MM.1S (cell line): ENCODE measurements around the gene PARPBP.

Source experiments
- DNase-seq: peaks from one replicate; pipeline ENCODE4 v3.0.0-alpha.2; 2015
- H2AFZ ChIP-seq: fragments of 300-600 bp; sonication (generic); 2 replicates; pipeline ENCODE4 v1.6.0; 2016; ENCODE audit warnings: antibody characterized with exemption, low read length
- H3F3A ChIP-seq: fragments of 300-600 bp; sonication (generic); 2 replicates; pipeline ENCODE4 v1.6.1; 2016; ENCODE audit warnings: mild to moderate bottlenecking, antibody characterized with exemption, low read length, moderate library complexity, mixed read lengths; ENCODE audit not compliant: insufficient read depth
- H3K27ac ChIP-seq: fragments of 300-600 bp; sonication (generic); 2 replicates; pipeline ENCODE4 v1.5.1; 2016; ENCODE audit warnings: mild to moderate bottlenecking, low read length
- H3K27me3 ChIP-seq: fragments of 300-600 bp; sonication (generic); replicated peaks from 2 replicates; pipeline ENCODE4 v1.6.0; 2016; ENCODE audit warnings: low read length; ENCODE audit not compliant: insufficient read depth
- H3K36me3 ChIP-seq: fragments of 300-600 bp; sonication (generic); replicated peaks from 2 replicates; pipeline ENCODE4 v1.6.1; 2016; ENCODE audit warnings: mild to moderate bottlenecking, low read length, mixed read lengths; ENCODE audit not compliant: insufficient read depth
- H3K4me1 ChIP-seq: fragments of 300-600 bp; sonication (generic); 2 replicates; pipeline ENCODE4 v1.6.1; 2016; ENCODE audit warnings: low read length, mixed read lengths
- H3K4me2 ChIP-seq: fragments of 300-600 bp; sonication (generic); 2 replicates; pipeline ENCODE4 v1.6.0; 2016; ENCODE audit warnings: low read depth, low read length
- H3K4me3 ChIP-seq: fragments of 300-600 bp; sonication (generic); 2 replicates; pipeline ENCODE4 v1.5.1; 2016; ENCODE audit warnings: low read length, mixed read lengths
- H3K79me2 ChIP-seq: fragments of 300-600 bp; sonication (generic); 2 replicates; pipeline ENCODE4 v1.6.1; 2016; ENCODE audit warnings: mixed run types, low read length, mixed read lengths
- H3K9ac ChIP-seq: fragments of 300-600 bp; sonication (generic); 2 replicates; pipeline ENCODE4 v1.6.1; 2016; ENCODE audit warnings: low read length, mixed read lengths
- H3K9me2 ChIP-seq: fragments of 300-600 bp; sonication (generic); replicated peaks from 2 replicates; pipeline ENCODE4 v1.6.1; 2016; ENCODE audit warnings: mild to moderate bottlenecking, low read length, mixed read lengths; ENCODE audit not compliant: insufficient read depth
- H3K9me3 ChIP-seq: fragments of 300-600 bp; sonication (generic); replicated peaks from 2 replicates; pipeline ENCODE4 v1.6.1; 2016; ENCODE audit warnings: mild to moderate bottlenecking, low read length, mixed read lengths; ENCODE audit not compliant: insufficient read depth
- H4K20me1 ChIP-seq: fragments of 300-600 bp; sonication (generic); 2 replicates; pipeline ENCODE4 v1.6.1; 2016; ENCODE audit warnings: mild to moderate bottlenecking, low read length, moderate library complexity, mixed read lengths; ENCODE audit not compliant: insufficient read depth
- CTCF ChIP-seq: fragments of 300-600 bp; sonication (generic); IDR thresholded peaks from 2 replicates; pipeline ENCODE4 v1.5.1; 2016; ENCODE audit warnings: antibody characterized with exemption, low read length, mixed read lengths
- EZH2 ChIP-seq: fragments of 300-600 bp; sonication (generic); optimal IDR thresholded peaks from 2 replicates; pipeline ENCODE3; 2017; ENCODE audit warnings: low read depth, mild to moderate bottlenecking, antibody characterized with exemption, low read length, mixed read lengths
- EZH2phosphoT487 ChIP-seq: fragments of 300-600 bp; sonication (generic); IDR thresholded peaks from 2 replicates; pipeline ENCODE4 v1.6.1; 2018; ENCODE audit warnings: antibody characterized with exemption, low read length

The PARPBP gene

GRCh38 chr12:102172436-102172835, 52.5 kb downstream of the PARPBP start:
- Histone ChIP-seq H3K27me3 (no peaks in the 10 kb centered on the region), H3K36me3 (no peaks in the 10 kb centered on the region), H3K79me2 (no peaks in the 10 kb centered on the region), H3K9ac (no peak overlapping the region), H3K4me1 (no peaks in the 10 kb centered on the region), H3K4me3 (no peak overlapping the region), H3K9me2 (no peaks in the 10 kb centered on the region), H3K9me3 (no peaks in the 10 kb centered on the region), H3K4me2 (no peak overlapping the region), H3K27ac (no peak overlapping the region), H3F3A (no peaks in the 10 kb centered on the region), H4K20me1 (no peaks in the 10 kb centered on the region), H2AFZ (no peak overlapping the region)
- no peak for TF ChIP-seq EZH2
- no peak for DNase-seq

- Histone ChIP-seq H2AFZ (no peak overlapping the region), H3K9me2 (no peaks in the 10 kb centered on the region), H3K9me3 (no peaks in the 10 kb centered on the region), H3K4me1 (no peaks in the 10 kb centered on the region), H3K27me3 (no peaks in the 10 kb centered on the region), H3K4me3 (no peak overlapping the region), H4K20me1 (no peaks in the 10 kb centered on the region), H3F3A (no peaks in the 10 kb centered on the region), H3K36me3 (no peaks in the 10 kb centered on the region), H3K79me2 (no peaks in the 10 kb centered on the region), H3K27ac (no peak overlapping the region), H3K4me2 (no peak overlapping the region), H3K9ac (no peak overlapping the region)
- DNase-seq: no peak
- no peak for TF ChIP-seq EZH2
- TF ChIP-seq CTCF: no peak
- no peak for TF ChIP-seq EZH2phosphoT487
Observed at GRCh38 chr12:102174117-102174516, 54.1 kb downstream of the PARPBP start.

- DNase-seq: no peak
- TF ChIP-seq CTCF: no peak
- TF ChIP-seq EZH2phosphoT487: no peak
- TF ChIP-seq EZH2: no peak
- Histone ChIP-seq H3K4me1 (no peaks in the 10 kb centered on the region), H2AFZ (no peak overlapping the region), H3K36me3 (no peaks in the 10 kb centered on the region), H3K4me3 (no peak overlapping the region), H4K20me1 (no peaks in the 10 kb centered on the region), H3K79me2 (no peaks in the 10 kb centered on the region), H3K4me2 (no peak overlapping the region), H3K9ac (no peak overlapping the region), H3F3A (no peaks in the 10 kb centered on the region), H3K27ac (no peak overlapping the region), H3K9me3 (no peaks in the 10 kb centered on the region), H3K9me2 (no peaks in the 10 kb centered on the region), H3K27me3 (no peaks in the 10 kb centered on the region)
Observed at GRCh38 chr12:102174761-102175160, 54.8 kb downstream of the PARPBP start.

GRCh38 chr12:102182635-102183034, 62.7 kb downstream of the PARPBP start:
- Histone ChIP-seq H3K79me2 (no peaks in the 10 kb centered on the region), H3K4me1 (no peaks in the 10 kb centered on the region), H2AFZ (no peak overlapping the region), H3K27me3 (no peaks in the 10 kb centered on the region), H3K4me2 (no peak overlapping the region), H3K9ac (no peak overlapping the region), H3K9me2 (no peaks in the 10 kb centered on the region), H3K27ac (no peak overlapping the region), H3K36me3 (no peaks in the 10 kb centered on the region), H3K4me3 (no peak overlapping the region), H3K9me3 (no peaks in the 10 kb centered on the region), H3F3A (no peaks in the 10 kb centered on the region), H4K20me1 (no peaks in the 10 kb centered on the region)
- TF ChIP-seq CTCF: no peak
- no peak for TF ChIP-seq EZH2phosphoT487
- no peak for TF ChIP-seq EZH2
- DNase-seq: no peak
